GM12864 (cell line): ENCODE results near the gene CBR4.

Experiments
- DNase-seq: peaks from one replicate; pipeline ENCODE4 v3.0.0-alpha.2; 2011; ENCODE audit warnings: low read depth
- H3K4me3 ChIP-seq: 2 replicates; pipeline ENCODE4 v1.5.1; 2011; ENCODE audit warnings: mild to moderate bottlenecking, low read depth, low read length, control low read depth
- CTCF ChIP-seq: IDR thresholded peaks from 2 replicates; pipeline ENCODE4 v1.5.1; 2011; ENCODE audit warnings: low read depth, mild to moderate bottlenecking, moderate library complexity, low read length, control low read depth, inconsistent platforms; ENCODE audit errors: missing control alignments

The CBR4 gene

GRCh38 chr4:169050881-169051760 is 41.1 kb upstream of the CBR4 start:
- DNase-seq = no peak
- TF ChIP-seq CTCF = no peak

GRCh38 chr4:169050284-169050683 is 40.2 kb upstream of the CBR4 start:
- TF ChIP-seq CTCF = no peak
- DNase-seq = no peak
- H3K4me3 ChIP-seq = no peak overlapping the region

More at GRCh38 chr4:169050881-169051760, 41.1 kb upstream of the CBR4 start:
- H3K4me3 ChIP-seq = no peak overlapping the region

GRCh38 chr4:169048868-169049414 is 38.9 kb upstream of the CBR4 start:
- H3K4me3 ChIP-seq = no peak overlapping the region
- TF ChIP-seq CTCF = no peak
- DNase-seq = no peak

- H3K4me3 ChIP-seq = no peak overlapping the region
- no peak for DNase-seq
- TF ChIP-seq CTCF = no peak
These were observed 37.9 kb upstream of the CBR4 start for GRCh38 chr4:169047956-169048355.

GRCh38 chr4:169045862-169046584 is 36.0 kb upstream of the CBR4 start:
- no peak for DNase-seq
- no peak for TF ChIP-seq CTCF
- no peak overlapping the region for H3K4me3 ChIP-seq

GRCh38 chr4:169044714-169045447 is 34.8 kb upstream of the CBR4 start:
- H3K4me3 ChIP-seq = no peak overlapping the region
- no peak for TF ChIP-seq CTCF
- no peak for DNase-seq
